ENCODE measurements around the gene SERPING1.

The SERPING1 gene

GRCh38 chr11:57562596-57562995, 34.9 kb upstream of the SERPING1 start:
- TF ChIP-seq USF1 (IDR thresholded peaks at IDR 0.05) (no peak), RAD21 (IDR thresholded peaks at IDR 0.05; ENCODE audit: low read depth) (peak; percentile 40)

GRCh38 chr11:57566005-57566904, 31.2 kb upstream of the SERPING1 start:
- TF ChIP-seq EGR1 (IDR thresholded peaks at IDR 0.05) (no peak), ZBTB7A (IDR thresholded peaks at IDR 0.05; ENCODE audit: low read depth) (no peak), CEBPB (IDR thresholded peaks at IDR 0.05) (no peak), YY1 (IDR thresholded peaks at IDR 0.05; ENCODE audit: low read depth) (no peak), MAX (IDR thresholded peaks at IDR 0.05) (no peak), REST (IDR thresholded peaks at IDR 0.05; ENCODE audit: low read depth) (no peak), TCF12 (IDR thresholded peaks at IDR 0.05; ENCODE audit: low read depth) (no peak), TEAD4 (IDR thresholded peaks at IDR 0.05) (no peak), FOXM1 (IDR thresholded peaks at IDR 0.05; ENCODE audit: borderline replicate concordance, low read depth) (no peak), USF1 (IDR thresholded peaks at IDR 0.05) (no peak), CREB1 (IDR thresholded peaks at IDR 0.05; ENCODE audit: low read depth) (no peak), TAF1 (IDR thresholded peaks at IDR 0.05; ENCODE audit: low read depth) (no peak), RAD21 (IDR thresholded peaks at IDR 0.05; ENCODE audit: low read depth) (no peak), NFIC (IDR thresholded peaks at IDR 0.05) (no peak), EP300 (IDR thresholded peaks at IDR 0.05; ENCODE audit: borderline replicate concordance) (no peak)

GRCh38 chr11:57566905-57567514, 30.5 kb upstream of the SERPING1 start:
- no peak for TF ChIP-seq CREB1 (IDR thresholded peaks at IDR 0.05; ENCODE audit: low read depth)
- no peak for TF ChIP-seq MAX (IDR thresholded peaks at IDR 0.05)
- no peak for TF ChIP-seq CEBPB (IDR thresholded peaks at IDR 0.05)
- no peak for TF ChIP-seq RAD21 (IDR thresholded peaks at IDR 0.05; ENCODE audit: low read depth)
- no peak for TF ChIP-seq FOXM1 (IDR thresholded peaks at IDR 0.05; ENCODE audit: borderline replicate concordance, low read depth)
- no peak for TF ChIP-seq YY1 (IDR thresholded peaks at IDR 0.05; ENCODE audit: low read depth)
- TF ChIP-seq TCF12 (IDR thresholded peaks at IDR 0.05; ENCODE audit: low read depth), result no peak
- TF ChIP-seq EP300 (IDR thresholded peaks at IDR 0.05; ENCODE audit: borderline replicate concordance), result no peak
- no peak for TF ChIP-seq USF1 (IDR thresholded peaks at IDR 0.05)
- no peak for TF ChIP-seq TEAD4 (IDR thresholded peaks at IDR 0.05)
- TF ChIP-seq TAF1 (IDR thresholded peaks at IDR 0.05; ENCODE audit: low read depth), result no peak
- no peak for TF ChIP-seq REST (IDR thresholded peaks at IDR 0.05; ENCODE audit: low read depth)

- no peak for TF ChIP-seq FOXM1 (IDR thresholded peaks at IDR 0.05; ENCODE audit: borderline replicate concordance, low read depth)
- TF ChIP-seq YY1 (IDR thresholded peaks at IDR 0.05; ENCODE audit: low read depth), result no peak
- TF ChIP-seq CEBPB (IDR thresholded peaks at IDR 0.05), result no peak
- 0 out of 2 replicates have a peak, but pooled peaks have one; percentile 28 for TF ChIP-seq TAF1 (IDR thresholded peaks at IDR 0.05; ENCODE audit: low read depth)
- TF ChIP-seq EP300 (IDR thresholded peaks at IDR 0.05; ENCODE audit: borderline replicate concordance), result no peak
- TF ChIP-seq EGR1 (IDR thresholded peaks at IDR 0.05), result 0 out of 2 replicates have a peak, but pooled peaks have one; percentile 19
- TF ChIP-seq TCF12 (IDR thresholded peaks at IDR 0.05; ENCODE audit: low read depth), result no peak
- no peak for TF ChIP-seq USF1 (IDR thresholded peaks at IDR 0.05)
- TF ChIP-seq TEAD4 (IDR thresholded peaks at IDR 0.05), result no peak
- TF ChIP-seq CREB1 (IDR thresholded peaks at IDR 0.05; ENCODE audit: low read depth), result no peak
- no peak for TF ChIP-seq ZBTB7A (IDR thresholded peaks at IDR 0.05; ENCODE audit: low read depth)
- TF ChIP-seq MAX (IDR thresholded peaks at IDR 0.05), result peak; percentile 53
- TF ChIP-seq NFIC (IDR thresholded peaks at IDR 0.05), result no peak
- TF ChIP-seq REST (IDR thresholded peaks at IDR 0.05; ENCODE audit: low read depth), result no peak
- TF ChIP-seq RAD21 (IDR thresholded peaks at IDR 0.05; ENCODE audit: low read depth), result no peak
Observed at GRCh38 chr11:57567515-57568329, 29.8 kb upstream of the SERPING1 start, which contains the start of gene UBE2L6. UBE2L6 (minus strand) TSS chr11:57567672; CDS start chr11:57567611, 61 bp downstream.

Measured in Ishikawa (cell line).